GM12874 (cell line): ENCODE measurements around the gene SIGLEC7.

Experiments
- TF ChIP-seq, protein P1 (sequence below): IDR thresholded peaks from 2 replicates; pipeline ENCODE4 v1.5.1; 2011; ENCODE audit warnings: low read depth, mild to moderate bottlenecking, control low read depth, low read length, moderate library complexity; ENCODE audit not compliant: insufficient read depth

The SIGLEC7 gene

DNA sequence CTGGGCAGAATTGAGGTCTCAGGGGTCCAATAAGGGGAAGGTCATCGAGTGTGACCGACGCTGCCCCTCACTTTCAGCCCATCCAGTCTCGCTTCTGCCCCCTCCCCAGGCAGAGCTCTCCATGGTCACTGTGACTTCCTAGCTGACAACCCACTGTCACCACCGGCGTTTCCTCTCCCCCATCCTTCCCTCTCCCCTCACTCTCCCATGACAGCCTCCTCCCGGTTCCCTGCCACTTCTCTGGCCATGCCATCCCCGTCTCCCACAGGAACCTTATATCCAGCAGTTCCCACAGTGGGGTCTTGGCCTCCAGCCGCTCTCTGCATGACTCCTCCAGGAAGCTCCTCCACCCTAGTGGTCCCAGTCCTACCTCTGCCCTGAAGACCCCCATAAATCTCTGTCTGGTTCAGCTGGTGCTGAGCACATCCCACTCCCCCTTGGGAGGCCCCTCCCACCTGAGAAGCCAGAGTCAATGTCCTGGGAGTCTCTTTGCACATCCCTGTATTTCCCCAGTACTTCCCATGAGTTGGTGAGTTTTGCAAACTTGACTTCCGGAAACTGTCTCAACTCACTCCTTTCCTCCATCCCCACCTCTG, 58.1 kb downstream of the SIGLEC7 start:
- TF ChIP-seq, protein P1, sequence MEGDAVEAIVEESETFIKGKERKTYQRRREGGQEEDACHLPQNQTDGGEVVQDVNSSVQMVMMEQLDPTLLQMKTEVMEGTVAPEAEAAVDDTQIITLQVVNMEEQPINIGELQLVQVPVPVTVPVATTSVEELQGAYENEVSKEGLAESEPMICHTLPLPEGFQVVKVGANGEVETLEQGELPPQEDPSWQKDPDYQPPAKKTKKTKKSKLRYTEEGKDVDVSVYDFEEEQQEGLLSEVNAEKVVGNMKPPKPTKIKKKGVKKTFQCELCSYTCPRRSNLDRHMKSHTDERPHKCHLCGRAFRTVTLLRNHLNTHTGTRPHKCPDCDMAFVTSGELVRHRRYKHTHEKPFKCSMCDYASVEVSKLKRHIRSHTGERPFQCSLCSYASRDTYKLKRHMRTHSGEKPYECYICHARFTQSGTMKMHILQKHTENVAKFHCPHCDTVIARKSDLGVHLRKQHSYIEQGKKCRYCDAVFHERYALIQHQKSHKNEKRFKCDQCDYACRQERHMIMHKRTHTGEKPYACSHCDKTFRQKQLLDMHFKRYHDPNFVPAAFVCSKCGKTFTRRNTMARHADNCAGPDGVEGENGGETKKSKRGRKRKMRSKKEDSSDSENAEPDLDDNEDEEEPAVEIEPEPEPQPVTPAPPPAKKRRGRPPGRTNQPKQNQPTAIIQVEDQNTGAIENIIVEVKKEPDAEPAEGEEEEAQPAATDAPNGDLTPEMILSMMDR, result no peak

DNA sequence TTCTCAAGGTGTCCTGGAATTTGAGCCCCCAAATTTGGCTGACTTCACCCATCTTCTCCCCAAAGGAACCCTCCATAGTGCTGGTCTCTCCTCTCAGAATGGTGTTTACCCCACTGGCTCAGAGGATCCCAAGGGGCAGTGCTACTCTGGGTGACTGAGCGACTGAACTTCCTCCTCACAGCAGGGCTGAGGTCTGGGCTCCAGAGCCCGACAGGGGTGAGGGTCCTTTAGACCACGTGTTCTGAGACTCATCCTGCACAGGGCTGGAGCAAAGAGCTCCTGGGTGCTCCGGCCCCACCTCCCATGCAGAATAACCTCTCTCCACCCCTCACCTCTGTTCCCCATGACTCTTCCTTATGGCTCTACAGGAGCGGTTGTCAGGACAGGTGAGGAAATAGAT, 59.6 kb downstream of the SIGLEC7 start:
- TF ChIP-seq, protein P1, result no peak
